Measurements from ENCODE around the gene UBE2G2. TPM values are rescaled to one million over a fixed set of nuclear protein-coding genes. Genes with fewer than 3 reads are reported as not detected.
A peak's percentile ranks its signal among the peaks of the same experiment; 100 is the strongest.

The UBE2G2 gene
- total RNA-seq, 3 donors from 2014 or later, result 64.2 to 85.4 (median 66.8) TPM

- no peak for ATAC-seq
- no peaks in the 10 kb centered on the region for H3K9me3 ChIP-seq
- H3K4me1 ChIP-seq (ENCODE audit: low read depth), result peaks cover 10% of the 10 kb centered on the region
- H3K4me3 ChIP-seq, result no peak overlapping the region
- TF ChIP-seq CTCF (IDR thresholded peaks at IDR 0.05), result no peak
- DNase-seq, result peak in 1 of 3 donors; percentile 21
- H3K36me3 ChIP-seq (ENCODE audit: low read depth), result no peaks in the 10 kb centered on the region
- intact Hi-C loops (cut with DNase I, micrococcal nuclease), result no loop called here
These were observed 37.3 kb upstream of the UBE2G2 start for GRCh38 chr21:44838951-44839350.

DNA sequence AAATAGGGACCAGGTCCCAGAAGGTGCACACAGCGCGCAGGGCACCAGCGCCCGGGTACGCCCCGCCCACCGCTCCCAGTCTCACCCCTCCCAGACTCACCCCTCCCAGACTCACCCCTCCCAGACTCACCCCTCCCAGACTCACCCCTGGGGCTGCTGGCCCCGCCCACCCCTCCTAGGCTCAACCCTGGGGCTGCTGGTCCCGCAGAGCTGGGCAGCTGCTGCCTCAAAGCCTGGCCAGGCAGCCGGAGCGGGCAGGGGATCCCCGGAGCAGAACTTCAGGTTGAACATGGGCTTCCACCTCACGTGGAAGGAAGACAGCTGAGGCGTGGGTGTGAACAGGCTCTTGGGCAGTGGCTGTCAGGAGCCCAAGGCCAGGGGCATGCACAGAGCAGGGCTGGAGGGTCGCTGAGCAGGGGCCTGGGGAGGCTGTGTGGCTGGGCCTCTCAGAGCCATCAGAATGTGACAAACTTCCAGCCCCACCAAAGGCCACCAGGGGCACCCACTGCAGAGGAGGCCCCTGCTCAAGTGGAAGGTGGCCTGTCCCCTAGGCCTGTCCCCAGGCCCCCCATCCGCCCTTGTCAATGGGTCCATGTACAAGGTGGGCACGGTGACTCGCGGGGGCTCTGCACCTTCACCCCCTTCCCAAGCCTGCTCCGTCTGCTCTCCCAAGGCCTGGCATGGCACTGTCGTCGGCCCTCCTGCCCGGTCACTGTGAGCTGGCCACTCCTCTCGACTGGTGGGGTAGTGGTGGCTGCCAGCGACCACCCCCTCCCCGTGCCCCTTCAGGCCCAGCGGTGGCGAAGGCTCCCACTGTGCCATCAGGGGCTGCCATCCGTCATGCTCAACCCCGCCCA, 36.6 kb upstream of the UBE2G2 start:
- intact Hi-C loops (cut with DNase I, micrococcal nuclease), result no loop called here
- ATAC-seq, result peak; percentile 46

GRCh38 chr21:44837537-44837936, 35.9 kb upstream of the UBE2G2 start:
- peaks cover 10% of the 10 kb centered on the region for H3K4me1 ChIP-seq (ENCODE audit: low read depth)
- ATAC-seq (no peak), DNase-seq (peak in 1 of 3 donors; percentile 21)
- no peak for TF ChIP-seq CTCF (IDR thresholded peaks at IDR 0.05)
- H3K9me3 ChIP-seq, result no peaks in the 10 kb centered on the region
- intact Hi-C loops (cut with DNase I, micrococcal nuclease), result no loop called here
- H3K4me3 ChIP-seq, result no peak overlapping the region
- no peaks in the 10 kb centered on the region for H3K36me3 ChIP-seq (ENCODE audit: low read depth)

More for the DNA sequence above, 36.6 kb upstream of the UBE2G2 start:
- Histone ChIP-seq H3K9me3 (no peaks in the 10 kb centered on the region), H3K36me3 (ENCODE audit: low read depth) (no peaks in the 10 kb centered on the region), H3K4me1 (ENCODE audit: low read depth) (peaks cover 10% of the 10 kb centered on the region), H3K4me3 (no peak overlapping the region)
- peak in 1 of 3 donors; percentile 66 for DNase-seq
- TF ChIP-seq CTCF (IDR thresholded peaks at IDR 0.05), result no peak

DNA sequence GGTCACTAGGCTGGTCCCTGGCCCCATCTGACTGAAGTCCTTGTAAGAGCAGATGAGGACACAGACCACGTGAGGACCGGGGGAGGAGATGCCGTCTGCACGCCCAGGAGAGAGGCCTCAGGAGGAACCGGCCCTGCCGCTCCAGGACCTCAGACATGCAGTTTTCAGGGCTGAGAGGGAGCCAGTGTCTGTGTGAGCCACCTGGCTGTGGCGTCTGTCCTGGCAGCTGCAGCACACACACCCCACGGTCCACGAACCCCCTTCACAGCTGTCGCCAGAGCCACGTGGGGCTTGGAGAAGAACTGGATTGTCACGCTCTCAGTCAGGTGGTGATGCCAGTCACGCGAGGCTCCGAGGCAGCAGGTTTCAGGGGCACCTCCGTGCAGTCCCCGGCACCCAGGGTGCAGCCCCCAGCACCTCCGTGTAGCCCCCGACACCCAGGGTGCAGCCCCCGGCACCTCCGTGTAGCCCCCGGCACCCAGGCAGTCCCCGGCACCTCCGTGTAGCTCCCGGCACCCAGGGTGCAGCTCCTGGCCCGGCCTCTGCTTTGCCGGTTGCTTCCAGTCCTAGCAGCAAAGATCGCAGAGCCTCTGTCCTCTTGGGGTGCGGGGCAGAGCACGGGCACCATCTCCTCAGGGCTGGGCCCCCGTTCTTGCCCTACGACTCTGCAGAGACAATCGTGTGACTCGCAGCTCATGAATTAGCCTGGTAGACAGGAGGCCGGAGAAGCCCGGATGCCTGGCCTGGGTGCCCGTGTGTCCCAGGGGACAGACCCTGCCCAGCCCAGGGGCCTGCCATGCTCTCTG, 35.2 kb upstream of the UBE2G2 start:
- intact Hi-C loops (cut with DNase I, micrococcal nuclease), result no loop called here
- no peaks in the 10 kb centered on the region for H3K9me3 ChIP-seq
- H3K36me3 ChIP-seq (ENCODE audit: low read depth), result no peaks in the 10 kb centered on the region
- H3K4me3 ChIP-seq, result no peak overlapping the region
- ATAC-seq (peak; percentile 64), DNase-seq (peak in 2 of 3 donors; percentile 52 to 53)
- H3K4me1 ChIP-seq (ENCODE audit: low read depth), result peaks cover 10% of the 10 kb centered on the region
- TF ChIP-seq CTCF (IDR thresholded peaks at IDR 0.05), result no peak

DNA sequence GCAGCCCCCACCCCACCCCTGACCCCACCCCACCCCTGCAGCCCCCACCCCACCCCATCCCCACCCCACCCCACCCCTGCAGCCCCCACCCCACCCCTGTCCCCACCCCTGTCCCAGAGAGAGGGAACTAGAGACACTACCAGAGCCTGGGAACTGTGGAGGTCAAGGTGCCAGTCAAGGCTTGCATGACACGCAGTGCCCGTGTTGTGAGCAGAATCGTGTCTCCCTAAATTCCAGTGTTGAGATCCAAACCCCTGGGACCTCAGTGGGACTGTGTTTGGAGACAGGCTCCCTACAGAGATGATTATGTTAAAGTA, 34.7 kb upstream of the UBE2G2 start:
- TF ChIP-seq CTCF (IDR thresholded peaks at IDR 0.05), result no peak
- H3K9me3 ChIP-seq, result no peaks in the 10 kb centered on the region
- H3K36me3 ChIP-seq (ENCODE audit: low read depth), result no peaks in the 10 kb centered on the region
- peaks cover 10% of the 10 kb centered on the region for H3K4me1 ChIP-seq (ENCODE audit: low read depth)
- no peak overlapping the region for H3K4me3 ChIP-seq
- no peak for ATAC-seq
- intact Hi-C loops (cut with DNase I, micrococcal nuclease), result no loop called here
- no peak for DNase-seq
